ENCODE data around the gene MAST3. TPM values are rescaled to one million over a fixed set of nuclear protein-coding genes. Genes with fewer than 3 reads are reported as not detected.

MAST3 gene
- total RNA-seq, 2 experiments from 2014 or later: 31.0 to 35.8 TPM

GRCh38 chr19:18090545-18091216 lies 6.9 kb upstream of the MAST3 start:
- POLR2A ChIA-PET: no interaction called here
- DNase-seq: no peak
- peak overlapping the region; percentile 96 for H3K27ac Mint-ChIP-seq

GRCh38 chr19:18091217-18091608 lies 6.4 kb upstream of the MAST3 start:
- Mint-ChIP-seq H3K9me3 (no peaks in the 10 kb centered on the region), H3K4me3 (peak overlapping the region; percentile 37), H3K27me3 (no peaks in the 10 kb centered on the region), H3K4me1 (peaks cover 68% of the 10 kb centered on the region), H3K36me3 (ENCODE audit: low read depth) (peaks cover 8% of the 10 kb centered on the region), H3K27ac (peak overlapping the region; percentile 96)
- DNase-seq: peak; percentile 85
- ChIA-PET CTCF (interaction anchor here (0.6 to 1.3 kb wide), 8 partner anchors 9 to 561 kb away, joined by 3 to 5 read pairs (median 4); no protein-coding TSS in a partner anchor), POLR2A (no interaction called here)

More at GRCh38 chr19:18090545-18091216, 6.9 kb upstream of the MAST3 start:
- CTCF ChIA-PET: interaction anchor here (0.6 to 1.3 kb wide), 8 partner anchors 9 to 155 kb away, joined by 3 to 4 read pairs (median 3); no protein-coding TSS in a partner anchor
- peaks cover 67% of the 10 kb centered on the region for H3K4me1 Mint-ChIP-seq
- H3K4me3 Mint-ChIP-seq: peak overlapping the region; percentile 37
- H3K27me3 Mint-ChIP-seq: no peaks in the 10 kb centered on the region
- H3K36me3 Mint-ChIP-seq (ENCODE audit: low read depth): peaks cover 8% of the 10 kb centered on the region
- H3K9me3 Mint-ChIP-seq: no peaks in the 10 kb centered on the region

GRCh38 chr19:18093439-18094161 lies 4.0 kb upstream of the MAST3 start:
- no peak overlapping the region for H3K27ac Mint-ChIP-seq
- no peaks in the 10 kb centered on the region for H3K9me3 Mint-ChIP-seq
- peaks cover 62% of the 10 kb centered on the region for H3K4me1 Mint-ChIP-seq
- peaks cover 4% of the 10 kb centered on the region for H3K27me3 Mint-ChIP-seq
- ChIA-PET POLR2A (no interaction called here), CTCF (interaction anchor here (1.3 to 1.5 kb wide), 3 partner anchors 26 to 186 kb away, joined by 3 to 4 read pairs (median 3); partner anchors contain the start of gene PIK3R2)
- H3K4me3 Mint-ChIP-seq: no peak overlapping the region
- peaks cover 2% of the 10 kb centered on the region for H3K36me3 Mint-ChIP-seq (ENCODE audit: low read depth)
- DNase-seq: no peak

GRCh38 chr19:18096258-18096657 lies 1.3 kb upstream of the MAST3 start:
- Mint-ChIP-seq H3K4me3 (no peak overlapping the region), H3K27me3 (peaks cover 9% of the 10 kb centered on the region), H3K27ac (no peak overlapping the region), H3K9me3 (no peaks in the 10 kb centered on the region), H3K4me1 (peaks cover 48% of the 10 kb centered on the region), H3K36me3 (ENCODE audit: low read depth) (peaks cover 1% of the 10 kb centered on the region)
- ChIA-PET POLR2A (no interaction called here), CTCF (interaction anchor here (0.7 kb wide), 1 partner anchor 33 kb away, joined by 5 read pairs; no protein-coding TSS in a partner anchor)
- no peak for DNase-seq

- no peak for DNase-seq
- Mint-ChIP-seq H3K27ac (peak overlapping the region; percentile 60), H3K9me3 (no peaks in the 10 kb centered on the region), H3K4me3 (peak overlapping the region; percentile 82), H3K36me3 (ENCODE audit: low read depth) (no peaks in the 10 kb centered on the region), H3K27me3 (peaks cover 9% of the 10 kb centered on the region), H3K4me1 (peaks cover 35% of the 10 kb centered on the region)
- CTCF ChIA-PET: interaction anchor here (0.6 to 1.3 kb wide), 6 partner anchors 11 to 1992 kb away, joined by 3 to 4 read pairs (median 4); partner anchors contain the start of gene ARRDC2
- POLR2A ChIA-PET: no interaction called here
These were observed 664 bp downstream of the MAST3 start for GRCh38 chr19:18097993-18098890.

GRCh38 chr19:18098891-18099622 lies 1.5 kb downstream of the MAST3 start:
- Mint-ChIP-seq H3K4me3 (peak overlapping the region; percentile 82), H3K27me3 (peaks cover 9% of the 10 kb centered on the region), H3K27ac (no peak overlapping the region), H3K36me3 (ENCODE audit: low read depth) (no peaks in the 10 kb centered on the region), H3K9me3 (no peaks in the 10 kb centered on the region), H3K4me1 (peaks cover 35% of the 10 kb centered on the region)
- peak; percentile 20 for DNase-seq
- CTCF ChIA-PET: interaction anchor here (0.5 to 1.3 kb wide), 4 partner anchors 13 to 153 kb away, joined by 3 to 4 read pairs (median 4); partner anchors contain the start of gene ARRDC2
- POLR2A ChIA-PET: no interaction called here

GRCh38 chr19:18099623-18099995 lies 2.0 kb downstream of the MAST3 start:
- ChIA-PET CTCF (interaction anchor here (0.5 kb wide), 1 partner anchor 34 kb away, joined by 3 read pairs; no protein-coding TSS in a partner anchor), POLR2A (no interaction called here)
- peak overlapping the region; percentile 82 for H3K4me3 Mint-ChIP-seq
- peaks cover 9% of the 10 kb centered on the region for H3K27me3 Mint-ChIP-seq
- peaks cover 40% of the 10 kb centered on the region for H3K4me1 Mint-ChIP-seq
- no peaks in the 10 kb centered on the region for H3K9me3 Mint-ChIP-seq
- DNase-seq: no peak
- no peak overlapping the region for H3K27ac Mint-ChIP-seq
- no peaks in the 10 kb centered on the region for H3K36me3 Mint-ChIP-seq (ENCODE audit: low read depth)

GRCh38 chr19:18100710-18101109 lies 3.1 kb downstream of the MAST3 start:
- no peaks in the 10 kb centered on the region for H3K36me3 Mint-ChIP-seq (ENCODE audit: low read depth)
- H3K27me3 Mint-ChIP-seq: peaks cover 9% of the 10 kb centered on the region
- CTCF ChIA-PET: interaction anchor here (1.0 kb wide), 1 partner anchor 10 kb away, joined by 4 read pairs; no protein-coding TSS in a partner anchor
- no peaks in the 10 kb centered on the region for H3K9me3 Mint-ChIP-seq
- peaks cover 37% of the 10 kb centered on the region for H3K4me1 Mint-ChIP-seq
- H3K4me3 Mint-ChIP-seq: no peak overlapping the region
- POLR2A ChIA-PET: no interaction called here
- no peak for DNase-seq
- H3K27ac Mint-ChIP-seq: no peak overlapping the region

- Mint-ChIP-seq H3K36me3 (ENCODE audit: low read depth) (no peaks in the 10 kb centered on the region), H3K27ac (no peak overlapping the region), H3K4me3 (no peak overlapping the region), H3K9me3 (no peaks in the 10 kb centered on the region), H3K27me3 (peaks cover 9% of the 10 kb centered on the region), H3K4me1 (peaks cover 36% of the 10 kb centered on the region)
- no peak for DNase-seq
- POLR2A ChIA-PET: no interaction called here
- CTCF ChIA-PET: interaction anchor here (1.0 to 1.2 kb wide), 2 partner anchors 10 to 75 kb away, joined by 3 to 4 read pairs; no protein-coding TSS in a partner anchor
These were observed 3.7 kb downstream of the MAST3 start for GRCh38 chr19:18101268-18101667.

GRCh38 chr19:18102916-18103542 lies 5.5 kb downstream of the MAST3 start:
- H3K4me3 Mint-ChIP-seq: no peak overlapping the region
- H3K27ac Mint-ChIP-seq: no peak overlapping the region
- ChIA-PET CTCF (interaction anchor here (0.7 to 1.1 kb wide), 3 partner anchors 10 to 65 kb away, joined by 3 to 4 read pairs (median 3); partner anchors contain the start of gene IL12RB1), POLR2A (no interaction called here)
- H3K27me3 Mint-ChIP-seq: peaks cover 9% of the 10 kb centered on the region
- H3K9me3 Mint-ChIP-seq: no peaks in the 10 kb centered on the region
- H3K36me3 Mint-ChIP-seq (ENCODE audit: low read depth): no peaks in the 10 kb centered on the region
- no peak for DNase-seq
- peaks cover 28% of the 10 kb centered on the region for H3K4me1 Mint-ChIP-seq

GRCh38 chr19:18104793-18105131 lies 7.2 kb downstream of the MAST3 start:
- Mint-ChIP-seq H3K9me3 (no peaks in the 10 kb centered on the region), H3K27ac (peak overlapping the region; percentile 57), H3K36me3 (ENCODE audit: low read depth) (no peaks in the 10 kb centered on the region), H3K4me1 (peaks cover 19% of the 10 kb centered on the region), H3K27me3 (no peaks in the 10 kb centered on the region), H3K4me3 (peak overlapping the region; percentile 58)
- no peak for DNase-seq
- ChIA-PET CTCF (interaction anchor here (0.9 to 1.8 kb wide), 3 partner anchors 13 to 56 kb away, joined by 3 to 4 read pairs (median 4); no protein-coding TSS in a partner anchor), POLR2A (no interaction called here)
